H1 (cell line): ENCODE measurements around the gene C11orf42. TPM values are rescaled to one million over a fixed set of nuclear protein-coding genes. Genes with fewer than 3 reads are reported as not detected.

Experiments used
- CTCF ChIA-PET: fragments of 300-600 bp; sonication (Branson Sonifier 250); formaldehyde crosslinking; loops from one replicate; lab custom pipeline; 2021; ENCODE audit not compliant: partially characterized antibody; lab: Charles Lee
- POLR2A ChIA-PET: fragments of 300-600 bp; sonication (Branson Sonifier 250); formaldehyde crosslinking; loops from one replicate; lab custom pipeline; 2021; ENCODE audit warnings: inconsistent platforms; ENCODE audit not compliant: partially characterized antibody; lab: Charles Lee
- DNase-seq, 2 experiments: peaks; one replicate each; pipeline versions ENCODE4 v3.0.0 to v3.0.0-alpha.2; 2010 to 2022; ENCODE audit warnings: low spot score in 2 of 2, low read depth in 1 of 2, mixed read lengths in 1 of 2
- FAIRE-seq: peaks from 2 replicates; lab custom pipeline; 2011; peaks lifted over from hg19 to GRCh38; lab: Jason Lieb, UNC
- H2AFZ ChIP-seq: 2 replicates; pipeline ENCODE4 v1.8.1; 2012; ENCODE audit warnings: low read length, inconsistent platforms
- H2AK5ac ChIP-seq: 2 replicates; pipeline ENCODE4 v1.6.1; 2013; ENCODE audit warnings: low read depth, low read length
- H2BK120ac ChIP-seq: replicated peaks from 2 replicates; pipeline ENCODE3; 2013; ENCODE audit warnings: low read depth, low read length, inconsistent platforms
- H2BK12ac ChIP-seq: 2 replicates; pipeline ENCODE4 v1.6.1; 2013; ENCODE audit warnings: low read depth, low read length
- H2BK15ac ChIP-seq: 2 replicates; pipeline ENCODE4 v1.6.1; 2013; ENCODE audit warnings: low read length
- H2BK20ac ChIP-seq: 2 replicates; pipeline ENCODE4 v1.6.1; 2013; ENCODE audit warnings: low read length
- H2BK5ac ChIP-seq: 2 replicates; pipeline ENCODE4 v1.6.1; 2013; ENCODE audit warnings: low read depth, low read length
- H3K14ac ChIP-seq: 2 replicates; pipeline ENCODE4 v1.6.1; 2013; ENCODE audit warnings: inconsistent platforms; ENCODE audit not compliant: insufficient read length
- H3K18ac ChIP-seq: 2 replicates; pipeline ENCODE4 v1.6.1; 2013; ENCODE audit warnings: low read length; ENCODE audit errors: extremely low read depth
- H3K23ac ChIP-seq: 2 replicates; pipeline ENCODE4 v1.6.1; 2013; ENCODE audit warnings: inconsistent platforms; ENCODE audit not compliant: insufficient read length
- H3K23me2 ChIP-seq: 2 replicates; pipeline ENCODE4 v1.6.1; 2013; ENCODE audit warnings: low read depth, low read length
- H3K27ac ChIP-seq: 2 replicates; pipeline ENCODE4 v1.6.1; 2011; ENCODE audit warnings: low read depth, low read length, inconsistent platforms
- H3K27me3 ChIP-seq, 4 experiments: replicated peaks in 1 of 4; 1 replicate in 1 of 4; 2 replicates in 3 of 4; pipeline versions ENCODE4 v1.6.1 to v1.8.1; 2011 to 2013; ENCODE audit warnings: low read length in 3 of 4, mild to moderate bottlenecking in 3 of 4, inconsistent platforms in 2 of 4, mixed read lengths in 2 of 4, moderate library complexity in 1 of 4; ENCODE audit not compliant: control insufficient read depth in 3 of 4, insufficient read depth in 3 of 4; ENCODE audit errors: extremely low read depth in 1 of 4
- H3K36me3 ChIP-seq, 4 experiments: 2 replicates each; pipeline versions ENCODE4 v1.6.1 to v1.8.1; 2011 to 2013; ENCODE audit warnings: mild to moderate bottlenecking in 4 of 4, low read length in 3 of 4, moderate library complexity in 2 of 4, control low read depth in 1 of 4, inconsistent platforms in 1 of 4; ENCODE audit not compliant: insufficient read depth in 4 of 4, control insufficient read depth in 2 of 4
- H3K4ac ChIP-seq: replicated peaks from 2 replicates; pipeline ENCODE3; 2013; ENCODE audit warnings: low read length, low read depth, mixed read lengths, inconsistent platforms; ENCODE audit not compliant: insufficient read length
- H3K4me1 ChIP-seq, 4 experiments: replicated peaks in 1 of 4; 1 replicate in 1 of 4; 2 replicates in 3 of 4; pipeline versions ENCODE4 v1.6.1 to v1.8.1; 2011 to 2013; ENCODE audit warnings: low read length in 3 of 4, inconsistent platforms in 2 of 4, mixed read lengths in 1 of 4; ENCODE audit not compliant: insufficient read depth in 4 of 4, control insufficient read depth in 3 of 4
- H3K4me2 ChIP-seq, 2 experiments: 2 replicates each; pipeline versions ENCODE4 v1.6.1 to v1.8.1; 2011 to 2013; ENCODE audit warnings: low read depth in 2 of 2, low read length in 2 of 2, control low read depth in 1 of 2, inconsistent platforms in 1 of 2, mild to moderate bottlenecking in 1 of 2; ENCODE audit not compliant: insufficient read depth in 1 of 2
- H3K4me3 ChIP-seq, 4 experiments: fragments of 200-600, 300-600 bp in 1 of 4; sonication (generic), shearing (Covaris generic), sonication (Bioruptor Twin) in 1 of 4; 2 replicates each; pipeline versions ENCODE4 v1.5.1 to v1.8.1; 2011 to 2016; ENCODE audit warnings: low read length in 4 of 4, low read depth in 3 of 4, control low read depth in 2 of 4, inconsistent platforms in 2 of 4, mild to moderate bottlenecking in 2 of 4, mixed read lengths in 1 of 4, moderate library complexity in 1 of 4; ENCODE audit not compliant: insufficient read depth in 2 of 4; ENCODE audit errors: extremely low read depth in 1 of 4
- H3K56ac ChIP-seq: replicated peaks from 2 replicates; pipeline ENCODE3; 2013; ENCODE audit warnings: low read depth, mild to moderate bottlenecking, mixed read lengths, low read length, inconsistent platforms; ENCODE audit not compliant: insufficient read length
- H3K79me1 ChIP-seq: 2 replicates; pipeline ENCODE4 v1.6.1; 2013; ENCODE audit warnings: low read depth, low read length, control low read depth
- H3K79me2 ChIP-seq, 2 experiments: 2 replicates each; pipeline versions ENCODE4 v1.6.1 to v1.8.1; 2012 to 2013; ENCODE audit warnings: low read length in 2 of 2, mild to moderate bottlenecking in 2 of 2, inconsistent platforms in 1 of 2; ENCODE audit not compliant: insufficient read depth in 2 of 2, control insufficient read depth in 1 of 2
- H3K9ac ChIP-seq, 4 experiments: replicated peaks in 1 of 4; 1 replicate in 1 of 4; 2 replicates in 3 of 4; pipeline versions ENCODE4 v1.6.1 to v1.8.1; 2011 to 2013; ENCODE audit warnings: low read depth in 3 of 4, low read length in 3 of 4, control low read depth in 2 of 4, mild to moderate bottlenecking in 2 of 4, moderate library complexity in 2 of 4, inconsistent platforms in 1 of 4; ENCODE audit errors: extremely low read depth in 1 of 4
- H3K9me3 ChIP-seq, 2 experiments: 2 replicates each; pipeline versions ENCODE4 v1.6.1 to v1.8.1; 2012 to 2013; ENCODE audit warnings: mild to moderate bottlenecking in 2 of 2, moderate library complexity in 2 of 2, control low read depth in 1 of 2, inconsistent platforms in 1 of 2, low read depth in 1 of 2, low read length in 1 of 2, mixed read lengths in 1 of 2; ENCODE audit not compliant: insufficient read depth in 2 of 2
- H4K20me1 ChIP-seq, 2 experiments: replicated peaks in 1 of 2; 2 replicates each; pipeline versions ENCODE3 to v1.8.1; 2011 to 2013; ENCODE audit warnings: inconsistent platforms in 2 of 2, low read length in 2 of 2, mild to moderate bottlenecking in 1 of 2; ENCODE audit not compliant: insufficient read depth in 2 of 2, control insufficient read depth in 1 of 2
- H4K5ac ChIP-seq: 2 replicates; pipeline ENCODE4 v1.6.1; 2013; ENCODE audit warnings: low read length, low read depth, mixed read lengths, inconsistent platforms; ENCODE audit not compliant: insufficient read length
- H4K8ac ChIP-seq: 2 replicates; pipeline ENCODE4 v1.8.0; 2013; ENCODE audit warnings: mild to moderate bottlenecking, moderate library complexity, low read length, inconsistent platforms; ENCODE audit not compliant: insufficient read depth; ENCODE audit errors: extremely low read depth
- H4K91ac ChIP-seq: replicated peaks from 2 replicates; pipeline ENCODE3; 2013; ENCODE audit warnings: low read length, mixed read lengths, inconsistent platforms; ENCODE audit not compliant: insufficient read length
- E2F6 ChIP-seq: IDR thresholded peaks from 2 replicates; pipeline ENCODE4 v1.6.1; 2012; ENCODE audit warnings: inconsistent platforms
- EZH2 ChIP-seq: fragments of 200-600 bp; sonication (generic); IDR thresholded peaks from 2 replicates; pipeline ENCODE4 v1.7.1; 2012; ENCODE audit warnings: low read depth, mild to moderate bottlenecking, moderate library complexity, low read length, inconsistent platforms; ENCODE audit not compliant: severe bottlenecking
- HDAC6 ChIP-seq: IDR thresholded peaks from one replicate; pipeline ENCODE4 v1.7.1; 2012; ENCODE audit warnings: low read depth, mild to moderate bottlenecking, inconsistent platforms, low read length, moderate library complexity
- JUN ChIP-seq: IDR thresholded peaks from 2 replicates; pipeline ENCODE4 v1.6.1; 2011; ENCODE audit warnings: low read depth, mild to moderate bottlenecking, improper control_type of control experiment, low read length
- JUND ChIP-seq: IDR thresholded peaks from 2 replicates; pipeline ENCODE4 v1.6.1; 2011; ENCODE audit warnings: mild to moderate bottlenecking, improper control_type of control experiment, low read length
- NRF1 ChIP-seq: IDR thresholded peaks from 2 replicates; pipeline ENCODE4 v1.6.1; 2011; ENCODE audit warnings: mild to moderate bottlenecking, low read depth, low read length, improper control_type of control experiment
- RBBP5 ChIP-seq: IDR thresholded peaks from 2 replicates; pipeline ENCODE4 v1.7.1; 2012; ENCODE audit warnings: low read depth, mild to moderate bottlenecking, inconsistent platforms, low read length, moderate library complexity, borderline replicate concordance
- SP2 ChIP-seq: IDR thresholded peaks from 2 replicates; pipeline ENCODE4 v1.6.1; 2012; ENCODE audit warnings: mild to moderate bottlenecking, low read length, inconsistent platforms
- WGBS, 2 experiments: shearing (Covaris generic) in 1 of 2; methylation state at CpG; one replicate each; pipeline versions ENCODE4 v1.1.6 to v1.1.7; 2013 to 2015; ENCODE audit warnings: low lambda C conversion rate in 2 of 2, mixed read lengths in 2 of 2, inconsistent platforms in 1 of 2, low coverage in 1 of 2, missing lambda C conversion rate in 1 of 2; ENCODE audit not compliant: insufficient replicate concordance in 2 of 2, insufficient coverage in 1 of 2, insufficient read length in 1 of 2; ENCODE audit errors: extremely low coverage in 1 of 2, missing lambda C conversion rate in 1 of 2; 5-methylcytosine and 5-hydroxymethylcytosine counted together
- polyA plus RNA-seq, 7 experiments: library from polyadenylated mRNA; depleted of rRNA in 3 of 7; stranded (reverse) in 5 of 7; unstranded in 2 of 7; fragments of >200 nt in 5 of 7; fragments of 200-250 nt in 2 of 7; gene quantifications; 1 replicate in 5 of 7; 2 replicates in 1 of 7; 4 replicates in 1 of 7; pipeline versions ENCODE4 v1.2.1 to v1.2.3, GENCODE V29; 2011 to 2013; ENCODE audit warnings: missing spikeins in 2 of 7, mixed read lengths in 2 of 7
- total RNA-seq: library from RNA; stranded (reverse); fragmentation: NEBNext Ultra II Directional; extraction: Animal tissue kit (Norgen Biotek cat#: 25700); gene quantifications from 2 replicates; pipeline ENCODE4 v1.2.1, GENCODE V29; 2021

The C11orf42 gene
- total and polyA plus RNA-seq, 2 of the 8 experiments (the other 6 are each of a cell fraction or from before 2014, with no cell fraction given) = not detected

DNA sequence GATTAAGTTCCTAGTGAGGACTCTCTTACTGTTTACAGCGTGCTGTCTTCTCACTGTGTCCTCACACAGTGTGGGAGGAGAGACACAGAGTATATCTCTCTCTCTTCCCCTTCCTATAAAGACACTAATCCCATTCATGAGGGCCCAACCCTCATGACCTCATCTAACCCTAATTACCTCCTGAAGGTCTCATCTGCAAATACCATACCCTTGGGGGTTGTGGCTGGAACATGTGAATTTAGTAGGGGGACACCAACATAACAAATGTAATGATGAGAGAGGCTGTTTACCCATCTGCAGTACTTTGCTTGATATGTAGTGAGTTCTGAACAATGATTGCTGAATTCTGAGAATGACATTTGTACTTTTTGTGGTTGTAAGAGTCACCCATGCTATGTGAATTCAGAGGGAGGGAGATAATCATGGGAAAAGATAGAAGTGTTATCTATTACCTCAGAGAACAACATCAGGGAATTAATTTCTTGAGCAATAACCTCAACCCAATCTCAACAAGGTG lies 11.2 kb upstream of the C11orf42 start:
- no peak overlapping the region for H2BK12ac ChIP-seq
- no peak overlapping the region for H4K91ac ChIP-seq
- H3K56ac ChIP-seq = no peak overlapping the region
- ChIA-PET CTCF (no interaction called here), POLR2A (no interaction called here)
- no peaks in the 10 kb centered on the region for H3K23me2 ChIP-seq
- H4K20me1 ChIP-seq = no peaks in the 10 kb centered on the region
- FAIRE-seq (no peak), DNase-seq (no peak)
- H3K27me3 ChIP-seq = no peaks in the 10 kb centered on the region
- H3K36me3 ChIP-seq = no peaks in the 10 kb centered on the region
- H2BK15ac ChIP-seq = no peak overlapping the region
- H2BK5ac ChIP-seq = no peak overlapping the region
- TF ChIP-seq E2F6 (no peak), RBBP5 (no peak), SP2 (no peak), JUND (no peak), JUN (no peak), EZH2 (no peak), HDAC6 (no peak), NRF1 (no peak)
- no peak overlapping the region for H3K23ac ChIP-seq
- no peak overlapping the region for H4K8ac ChIP-seq
- H2BK20ac ChIP-seq = no peak overlapping the region
- no peak overlapping the region for H3K4me2 ChIP-seq
- H2AK5ac ChIP-seq = no peak overlapping the region
- no peak overlapping the region for H3K4me3 ChIP-seq
- H3K9me3 ChIP-seq = no peaks in the 10 kb centered on the region
- no peaks in the 10 kb centered on the region for H3K4me1 ChIP-seq
- no peak overlapping the region for H3K27ac ChIP-seq
- H2AFZ ChIP-seq = no peak overlapping the region
- WGBS, 2 experiments = 69% methylated on average over 1 of the region's 1 CpG; no CpG with 5 or more reads in 1 of the 2 experiments
- H3K14ac ChIP-seq = no peak overlapping the region
- H3K79me2 ChIP-seq = no peaks in the 10 kb centered on the region
- H3K4ac ChIP-seq = no peak overlapping the region
- no peak overlapping the region for H3K18ac ChIP-seq
- H4K5ac ChIP-seq = no peak overlapping the region
- no peak overlapping the region for H3K9ac ChIP-seq
- H3K79me1 ChIP-seq = no peaks in the 10 kb centered on the region
- no peak overlapping the region for H2BK120ac ChIP-seq
